ENCODE data around the gene GUK1. TPM values are rescaled to one million over a fixed set of nuclear protein-coding genes. Genes with fewer than 3 reads are reported as not detected.

Gene GUK1
- total RNA-seq, 1 donor from 2014 or later, result 724 TPM

GRCh38 chr1:228136901-228137300 lies 3.2 kb upstream of the GUK1 start:
- no peak for DNase-seq

- no peak for DNase-seq
Measured at GRCh38 chr1:228139406-228139930, 611 bp upstream of the GUK1 start.

- peak; percentile 28 for DNase-seq
Measured at GRCh38 chr1:228140724-228141225, 696 bp downstream of the GUK1 start.

- DNase-seq, result peak; percentile 70
Measured at GRCh38 chr1:228141226-228142044, 1.4 kb downstream of the GUK1 start.

GRCh38 chr1:228142155-228142691 lies 2.1 kb downstream of the GUK1 start:
- DNase-seq, result no peak

GRCh38 chr1:228142701-228143136 lies 2.6 kb downstream of the GUK1 start:
- DNase-seq, result no peak

GRCh38 chr1:228143480-228144192 lies 3.6 kb downstream of the GUK1 start:
- DNase-seq, result no peak

- DNase-seq, result no peak
Measured at GRCh38 chr1:228144193-228144992, 4.3 kb downstream of the GUK1 start.

GRCh38 chr1:228144993-228145343 lies 4.9 kb downstream of the GUK1 start:
- no peak for DNase-seq

GRCh38 chr1:228145463-228146416 lies 5.7 kb downstream of the GUK1 start:
- DNase-seq, result no peak

- no peak for DNase-seq
Measured at GRCh38 chr1:228146417-228147150, 6.5 kb downstream of the GUK1 start.

GRCh38 chr1:228147151-228147693 lies 7.1 kb downstream of the GUK1 start:
- DNase-seq, result no peak

- no peak for DNase-seq
Measured at GRCh38 chr1:228147768-228148167, 7.7 kb downstream of the GUK1 start.

GRCh38 chr1:228148196-228148861 lies 8.2 kb downstream of the GUK1 start:
- peak; percentile 36 for DNase-seq

GRCh38 chr1:228148935-228149405 lies 8.9 kb downstream of the GUK1 start:
- DNase-seq, result no peak

GRCh38 chr1:228149406-228150119 lies 9.5 kb downstream of the GUK1 start, which contains the start of gene GJC2:
GJC2 (plus strand) TSS chr1:228149930; CDS start chr1:228157759, 7,829 bp downstream.
- DNase-seq, result no peak

GRCh38 chr1:228150120-228150460 lies 10.0 kb downstream of the GUK1 start:
- no peak for DNase-seq

GRCh38 chr1:228150461-228151179 lies 10.5 kb downstream of the GUK1 start:
- no peak for DNase-seq

Data from dermis blood vessel endothelial cell (primary cell).